Measurements from ENCODE around the gene RHD.
A peak's percentile ranks its signal among the peaks of the same experiment; 100 is the strongest.

RHD gene

DNA sequence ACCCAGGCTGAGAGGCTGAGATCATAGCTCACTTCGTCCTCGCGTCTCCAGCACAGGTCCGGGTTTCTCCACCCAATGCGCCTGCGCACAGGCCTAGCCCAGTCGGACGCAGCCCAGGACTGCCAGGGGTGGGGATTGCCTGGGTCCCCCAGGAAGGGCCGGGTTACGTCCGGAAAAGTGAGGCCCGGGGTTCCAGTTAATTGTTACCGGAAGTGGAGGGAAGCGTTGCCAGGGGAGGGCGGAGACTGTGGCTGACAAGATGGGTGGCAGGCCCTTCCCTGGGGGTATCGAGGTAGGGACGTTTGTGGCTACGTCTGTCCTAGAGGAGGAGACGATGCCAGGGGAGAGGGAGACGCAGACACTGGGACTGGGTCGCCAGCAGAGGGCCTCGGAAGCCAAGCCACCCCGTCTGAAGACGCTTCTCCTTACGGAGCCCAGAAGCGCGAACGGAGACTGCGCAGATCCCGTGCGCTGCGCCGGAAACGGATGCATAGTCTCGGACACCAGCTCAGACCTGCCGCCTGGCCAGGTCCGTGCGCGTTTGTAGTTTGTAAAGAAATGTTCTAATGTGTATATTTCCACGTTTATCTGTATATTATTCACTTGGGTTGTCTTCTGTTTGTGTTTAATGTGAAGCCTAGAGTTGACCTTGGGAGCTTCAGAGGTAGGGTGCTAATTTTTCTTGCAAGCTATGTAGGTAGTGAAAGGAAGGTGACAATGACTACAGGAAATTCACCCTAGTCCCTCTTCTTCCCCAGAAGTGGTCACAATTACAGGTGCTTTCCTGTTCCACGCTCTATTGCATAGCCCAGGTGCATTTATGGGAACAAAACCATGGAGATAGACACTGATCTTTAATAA, 32.4 kb upstream of the RHD start:
- peak; percentile 89 to 97 for DNase-seq (ENCODE audit: low read depth in 1 of 2, low spot score in 1 of 2)
- TF ChIP-seq, protein P1, sequence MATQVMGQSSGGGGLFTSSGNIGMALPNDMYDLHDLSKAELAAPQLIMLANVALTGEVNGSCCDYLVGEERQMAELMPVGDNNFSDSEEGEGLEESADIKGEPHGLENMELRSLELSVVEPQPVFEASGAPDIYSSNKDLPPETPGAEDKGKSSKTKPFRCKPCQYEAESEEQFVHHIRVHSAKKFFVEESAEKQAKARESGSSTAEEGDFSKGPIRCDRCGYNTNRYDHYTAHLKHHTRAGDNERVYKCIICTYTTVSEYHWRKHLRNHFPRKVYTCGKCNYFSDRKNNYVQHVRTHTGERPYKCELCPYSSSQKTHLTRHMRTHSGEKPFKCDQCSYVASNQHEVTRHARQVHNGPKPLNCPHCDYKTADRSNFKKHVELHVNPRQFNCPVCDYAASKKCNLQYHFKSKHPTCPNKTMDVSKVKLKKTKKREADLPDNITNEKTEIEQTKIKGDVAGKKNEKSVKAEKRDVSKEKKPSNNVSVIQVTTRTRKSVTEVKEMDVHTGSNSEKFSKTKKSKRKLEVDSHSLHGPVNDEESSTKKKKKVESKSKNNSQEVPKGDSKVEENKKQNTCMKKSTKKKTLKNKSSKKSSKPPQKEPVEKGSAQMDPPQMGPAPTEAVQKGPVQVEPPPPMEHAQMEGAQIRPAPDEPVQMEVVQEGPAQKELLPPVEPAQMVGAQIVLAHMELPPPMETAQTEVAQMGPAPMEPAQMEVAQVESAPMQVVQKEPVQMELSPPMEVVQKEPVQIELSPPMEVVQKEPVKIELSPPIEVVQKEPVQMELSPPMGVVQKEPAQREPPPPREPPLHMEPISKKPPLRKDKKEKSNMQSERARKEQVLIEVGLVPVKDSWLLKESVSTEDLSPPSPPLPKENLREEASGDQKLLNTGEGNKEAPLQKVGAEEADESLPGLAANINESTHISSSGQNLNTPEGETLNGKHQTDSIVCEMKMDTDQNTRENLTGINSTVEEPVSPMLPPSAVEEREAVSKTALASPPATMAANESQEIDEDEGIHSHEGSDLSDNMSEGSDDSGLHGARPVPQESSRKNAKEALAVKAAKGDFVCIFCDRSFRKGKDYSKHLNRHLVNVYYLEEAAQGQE (IDR thresholded peaks at IDR 0.05; ENCODE audit: insufficient replicate concordance, low read depth): no peak
- TF ChIP-seq GABPA (IDR thresholded peaks at IDR 0.05; ENCODE audit: low read depth) (peak; percentile 83), POLR2AphosphoS5 (IDR thresholded peaks at IDR 0.05; ENCODE audit: low read depth) (peak; percentile 91), SPI1 (IDR thresholded peaks at IDR 0.05; ENCODE audit: borderline replicate concordance, low read depth) (peak; percentile 11; the same call in 1 of the 2 replicates)
- TF ChIP-seq, protein P2, sequence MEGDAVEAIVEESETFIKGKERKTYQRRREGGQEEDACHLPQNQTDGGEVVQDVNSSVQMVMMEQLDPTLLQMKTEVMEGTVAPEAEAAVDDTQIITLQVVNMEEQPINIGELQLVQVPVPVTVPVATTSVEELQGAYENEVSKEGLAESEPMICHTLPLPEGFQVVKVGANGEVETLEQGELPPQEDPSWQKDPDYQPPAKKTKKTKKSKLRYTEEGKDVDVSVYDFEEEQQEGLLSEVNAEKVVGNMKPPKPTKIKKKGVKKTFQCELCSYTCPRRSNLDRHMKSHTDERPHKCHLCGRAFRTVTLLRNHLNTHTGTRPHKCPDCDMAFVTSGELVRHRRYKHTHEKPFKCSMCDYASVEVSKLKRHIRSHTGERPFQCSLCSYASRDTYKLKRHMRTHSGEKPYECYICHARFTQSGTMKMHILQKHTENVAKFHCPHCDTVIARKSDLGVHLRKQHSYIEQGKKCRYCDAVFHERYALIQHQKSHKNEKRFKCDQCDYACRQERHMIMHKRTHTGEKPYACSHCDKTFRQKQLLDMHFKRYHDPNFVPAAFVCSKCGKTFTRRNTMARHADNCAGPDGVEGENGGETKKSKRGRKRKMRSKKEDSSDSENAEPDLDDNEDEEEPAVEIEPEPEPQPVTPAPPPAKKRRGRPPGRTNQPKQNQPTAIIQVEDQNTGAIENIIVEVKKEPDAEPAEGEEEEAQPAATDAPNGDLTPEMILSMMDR (IDR thresholded peaks at IDR 0.05; ENCODE audit: insufficient read depth, low read length): peak; percentile 77
- Histone ChIP-seq H3K27me3 (ENCODE audit: insufficient read depth, poor library complexity, severe bottlenecking) (no peaks in the 10 kb centered on the region), H3K27ac (replicated peaks) (peak overlapping the region; percentile 77), H3K4me3 (replicated peaks; ENCODE audit: insufficient read depth, low read length) (peak overlapping the region; percentile 35)

DNA sequence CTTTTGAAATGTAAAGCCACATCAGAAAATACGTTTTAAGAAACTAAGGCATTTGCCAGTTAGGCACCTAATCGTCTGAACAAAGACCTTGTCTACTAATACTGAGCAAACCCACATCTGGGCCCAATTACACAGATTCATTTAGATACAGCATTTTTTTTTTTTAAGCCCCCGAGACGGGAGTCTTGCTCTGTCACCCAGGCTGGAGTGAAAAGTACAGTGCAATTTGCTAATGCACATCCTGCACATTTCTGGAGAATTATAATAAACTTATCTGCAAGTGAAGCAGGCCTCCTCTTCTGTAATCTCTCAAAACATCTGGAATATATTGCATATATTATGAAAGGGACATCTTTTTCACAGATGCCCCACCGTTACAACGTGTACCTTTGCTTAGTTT, 28.4 kb upstream of the RHD start:
- Histone ChIP-seq H3K27ac (replicated peaks) (no peak overlapping the region), H3K4me3 (replicated peaks; ENCODE audit: insufficient read depth, low read length) (no peak overlapping the region), H3K27me3 (ENCODE audit: insufficient read depth, poor library complexity, severe bottlenecking) (no peaks in the 10 kb centered on the region)
- TF ChIP-seq, protein P1 (IDR thresholded peaks at IDR 0.05; ENCODE audit: insufficient replicate concordance, low read depth): no peak
- no peak for TF ChIP-seq POLR2AphosphoS5 (IDR thresholded peaks at IDR 0.05; ENCODE audit: low read depth)
- no peak for TF ChIP-seq GABPA (IDR thresholded peaks at IDR 0.05; ENCODE audit: low read depth)
- no peak for TF ChIP-seq SPI1 (IDR thresholded peaks at IDR 0.05; ENCODE audit: borderline replicate concordance, low read depth)
- TF ChIP-seq, protein P2 (IDR thresholded peaks at IDR 0.05; ENCODE audit: insufficient read depth, low read length): no peak
- peak in 1 of 2 experiments; percentile 28 for DNase-seq (ENCODE audit: low read depth in 1 of 2, low spot score in 1 of 2)

DNA sequence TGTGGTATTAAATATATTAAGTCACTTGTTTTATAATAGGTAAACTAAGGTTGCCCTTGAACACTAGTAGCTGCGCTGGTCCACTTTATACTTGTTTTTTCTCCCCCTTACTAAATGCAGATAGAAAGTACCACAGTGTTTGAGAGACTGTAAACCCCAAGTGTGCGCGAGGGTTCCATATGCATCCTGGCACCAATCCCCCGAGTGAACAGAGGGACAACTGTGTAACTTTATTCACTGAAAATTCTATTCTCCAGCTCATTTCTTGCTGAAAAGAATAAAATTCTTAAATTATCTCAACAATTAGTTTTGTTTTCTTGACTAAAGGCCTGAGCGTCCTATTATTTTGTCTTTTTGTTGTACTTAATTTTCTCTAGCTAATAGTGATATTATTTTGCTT, 26.9 kb upstream of the RHD start:
- no peak for DNase-seq (ENCODE audit: low read depth in 1 of 2, low spot score in 1 of 2)
- H3K27me3 ChIP-seq (ENCODE audit: insufficient read depth, poor library complexity, severe bottlenecking): no peaks in the 10 kb centered on the region
- no peak overlapping the region for H3K27ac ChIP-seq (replicated peaks)
- H3K4me3 ChIP-seq (replicated peaks; ENCODE audit: insufficient read depth, low read length): peak overlapping the region; percentile 98
- no peak for TF ChIP-seq SPI1 (IDR thresholded peaks at IDR 0.05; ENCODE audit: borderline replicate concordance, low read depth)
- no peak for TF ChIP-seq POLR2AphosphoS5 (IDR thresholded peaks at IDR 0.05; ENCODE audit: low read depth)
- TF ChIP-seq, protein P1 (IDR thresholded peaks at IDR 0.05; ENCODE audit: insufficient replicate concordance, low read depth): no peak
- TF ChIP-seq, protein P2 (IDR thresholded peaks at IDR 0.05; ENCODE audit: insufficient read depth, low read length): no peak
- no peak for TF ChIP-seq GABPA (IDR thresholded peaks at IDR 0.05; ENCODE audit: low read depth)

All from HL-60 (cell line).